SU-DHL-6 (cell line): ENCODE results near the gene KIF5B.

Experiments used
- CTCF ChIP-seq: fragments of 200-600 bp; sonication (generic); IDR thresholded peaks from one replicate; pipeline ENCODE4 v1.5.1; 2017; ENCODE audit warnings: antibody characterized with exemption, mild to moderate bottlenecking, low read length, moderate library complexity; ENCODE audit not compliant: insufficient read depth, poor library complexity, severe bottlenecking
- EZH2phosphoT487 ChIP-seq: fragments of 200-600 bp; sonication (generic), shearing (Covaris generic); conservative IDR thresholded peaks from 2 replicates; pipeline ENCODE4 v1.6.1; 2018; ENCODE audit warnings: mild to moderate bottlenecking, antibody characterized with exemption, low read length, moderate library complexity, mixed read lengths

- TF ChIP-seq CTCF, result no peak
- TF ChIP-seq EZH2phosphoT487, result no peak
Observed at GRCh38 chr10:32072025-32072800, 16.0 kb upstream of the KIF5B start.
